ENCODE measurements around the gene ING5. TPM values are rescaled to one million over a fixed set of nuclear protein-coding genes. Genes with fewer than 3 reads are reported as not detected.
"Not testable (repeated sequence)": the region's sequence is repeated elsewhere in the genome, so short reads cannot be mapped to it uniquely, and the experiment has no call there.

The ING5 gene
- 22.4 TPM for total RNA-seq (ENCODE audit: insufficient read depth, low replicate concordance)

DNA sequence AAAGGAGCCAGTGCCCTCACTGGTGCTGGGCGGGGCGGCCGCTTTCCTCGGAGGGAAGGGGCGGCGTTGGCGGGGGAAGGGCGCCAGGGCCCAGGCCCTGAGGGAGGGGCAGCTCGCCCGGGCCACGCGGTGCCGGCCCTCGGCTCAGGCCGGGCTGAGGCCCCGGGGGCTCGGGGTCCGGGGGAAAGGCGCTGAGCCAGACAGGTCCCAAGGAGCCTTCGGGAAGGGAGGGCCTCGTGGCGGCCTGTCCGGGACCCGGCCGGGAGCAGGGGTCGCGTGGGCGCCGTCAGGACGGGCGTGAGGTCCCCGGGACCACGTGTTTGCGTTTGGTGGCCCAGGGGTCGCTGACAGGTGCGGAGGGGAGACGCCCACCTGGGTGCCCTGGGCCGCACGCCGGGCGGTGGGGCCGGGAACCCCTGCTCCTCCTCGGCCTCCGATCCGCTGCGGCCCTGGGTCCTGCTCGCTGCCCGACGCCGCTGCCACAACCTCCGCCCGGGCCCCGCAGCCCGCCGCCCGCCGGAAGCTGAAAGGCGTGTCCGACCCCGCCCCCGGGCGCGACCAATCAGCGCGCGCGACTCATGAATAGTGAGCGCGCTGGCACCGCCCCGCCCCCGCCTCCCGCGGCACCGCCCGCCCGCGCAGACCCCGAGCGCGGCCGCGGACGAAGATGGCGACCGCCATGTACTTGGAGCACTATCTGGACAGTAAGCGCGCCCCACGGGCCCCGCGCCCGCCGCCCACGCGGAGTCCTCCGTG, at the start of gene ING5:
TSS of gene ING5 (plus strand) at position 641 of the 756 bp plus-strand sequence. CDS start at position 668, 27 bp downstream.
- DNase-seq (ENCODE audit: low spot score) = peak; percentile 94

DNA sequence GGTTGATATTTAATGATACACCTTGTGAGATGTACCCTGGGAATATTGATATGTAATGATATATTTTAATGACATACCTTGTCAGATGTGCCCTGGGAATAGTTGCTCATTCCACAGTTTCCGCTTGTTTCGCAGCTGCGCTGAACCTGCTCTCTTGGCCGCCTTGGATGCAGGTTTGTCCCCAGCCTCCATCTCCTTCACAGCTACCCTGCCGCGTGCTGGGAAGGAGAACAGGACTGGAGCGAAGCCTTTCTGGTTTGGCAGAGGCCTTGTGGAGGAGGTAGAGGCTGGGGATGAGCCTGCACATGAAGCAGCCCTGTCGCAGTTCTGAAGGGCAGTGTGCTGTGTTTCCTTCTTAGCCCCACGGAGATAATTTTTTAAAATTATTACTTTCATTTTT, 49.7 kb upstream of the ING5 start:
- no peak for DNase-seq (ENCODE audit: low spot score)

DNA sequence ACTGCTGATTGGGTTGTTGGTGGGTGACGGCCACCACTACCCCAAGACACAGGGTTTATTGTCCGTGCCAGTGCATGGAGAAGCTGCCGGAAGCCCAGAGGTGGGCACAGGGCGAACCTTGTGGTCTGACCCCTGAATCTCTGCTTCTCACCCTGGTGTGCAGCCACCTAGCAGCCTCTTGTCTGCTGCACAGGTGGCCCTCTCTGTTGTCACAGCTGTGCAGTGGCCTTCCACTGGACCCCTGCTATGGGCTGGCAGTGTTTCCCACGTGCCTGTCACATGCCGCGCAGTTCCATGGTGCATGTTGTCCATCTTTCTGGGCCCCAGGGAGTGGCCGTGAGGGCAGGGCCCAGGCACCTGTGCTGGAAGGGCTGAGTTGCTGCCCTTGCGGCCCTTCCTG, 49.1 kb upstream of the ING5 start:
- no peak for DNase-seq (ENCODE audit: low spot score)

DNA sequence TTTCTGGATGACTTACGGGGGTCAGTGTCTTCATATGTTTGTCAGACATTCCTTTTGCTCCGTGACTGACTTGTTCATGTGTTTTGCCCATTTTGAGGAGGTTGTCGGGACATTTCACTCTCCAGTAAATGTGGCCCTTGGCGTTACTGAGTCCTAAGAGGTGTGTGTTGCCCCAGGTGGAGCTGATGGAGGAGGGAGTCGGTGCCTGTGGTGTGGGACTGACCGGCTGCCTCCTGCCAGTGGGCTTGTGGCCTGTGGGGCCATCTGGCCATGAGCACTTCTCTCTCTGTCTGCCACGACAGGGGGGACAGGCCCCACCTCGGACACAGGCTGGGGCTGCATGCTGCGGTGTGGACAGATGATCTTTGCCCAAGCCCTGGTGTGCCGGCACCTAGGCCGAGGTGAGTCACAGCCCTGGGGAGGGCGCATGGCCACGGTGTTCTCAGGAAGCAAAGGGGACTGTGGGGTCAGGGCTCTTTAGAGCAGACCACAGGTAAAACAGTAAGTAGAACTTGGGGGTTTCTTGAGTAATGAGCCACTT, 48.6 kb upstream of the ING5 start:
- no peak for DNase-seq (ENCODE audit: low spot score)

DNA sequence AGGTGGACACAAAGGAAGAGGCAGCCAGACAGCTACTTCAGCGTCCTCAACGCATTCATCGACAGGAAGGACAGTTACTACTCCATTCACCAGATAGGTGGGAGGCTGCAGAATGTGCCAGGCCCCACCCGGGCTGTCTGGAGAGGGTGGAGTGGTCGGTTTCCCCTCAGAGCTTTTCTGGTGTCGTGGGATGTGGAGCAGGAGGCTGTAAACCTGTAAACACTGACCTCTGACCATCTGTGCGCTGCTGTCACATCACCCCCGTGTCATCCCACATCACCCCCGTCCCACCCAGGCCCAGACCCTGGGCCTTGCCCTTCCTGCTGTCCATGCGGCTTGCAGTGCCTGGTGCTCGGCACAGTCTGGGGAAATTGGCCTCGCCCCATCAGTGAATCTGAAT, 47.3 kb upstream of the ING5 start:
- no peak for DNase-seq (ENCODE audit: low spot score)

DNA sequence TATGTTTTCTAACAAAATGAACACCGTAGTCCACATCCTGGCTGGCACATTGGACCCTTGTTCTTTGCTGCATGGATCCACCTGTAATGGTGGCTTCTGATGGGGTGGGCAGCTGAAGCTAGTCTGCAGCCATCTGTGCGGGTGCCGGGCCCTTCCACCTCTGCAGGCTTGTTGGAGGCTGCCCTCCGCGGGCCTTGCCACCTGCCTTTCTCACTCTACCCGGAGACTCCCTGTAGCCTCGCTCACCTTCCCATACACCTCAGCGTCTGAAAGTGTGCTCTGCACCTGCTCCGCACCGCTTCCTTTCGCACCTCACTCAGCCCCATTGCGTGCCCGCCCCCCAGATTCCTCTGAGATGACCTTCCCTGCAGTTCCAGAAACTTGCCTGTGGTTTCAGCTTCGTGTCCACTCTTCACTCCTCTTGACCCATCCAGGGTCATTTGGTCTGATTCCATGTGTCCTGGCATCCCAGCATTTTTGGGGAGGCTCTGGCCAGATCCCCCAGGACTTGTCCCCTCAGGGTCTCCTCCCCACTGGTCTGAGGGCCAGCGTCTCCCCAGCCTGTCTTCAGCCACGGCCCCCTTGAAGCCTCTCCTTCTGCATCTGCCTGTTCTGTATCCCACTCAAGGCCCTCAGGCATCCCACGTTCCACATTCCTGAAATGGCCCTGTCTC, 46.2 kb upstream of the ING5 start:
- DNase-seq (ENCODE audit: low spot score) = no peak

DNA sequence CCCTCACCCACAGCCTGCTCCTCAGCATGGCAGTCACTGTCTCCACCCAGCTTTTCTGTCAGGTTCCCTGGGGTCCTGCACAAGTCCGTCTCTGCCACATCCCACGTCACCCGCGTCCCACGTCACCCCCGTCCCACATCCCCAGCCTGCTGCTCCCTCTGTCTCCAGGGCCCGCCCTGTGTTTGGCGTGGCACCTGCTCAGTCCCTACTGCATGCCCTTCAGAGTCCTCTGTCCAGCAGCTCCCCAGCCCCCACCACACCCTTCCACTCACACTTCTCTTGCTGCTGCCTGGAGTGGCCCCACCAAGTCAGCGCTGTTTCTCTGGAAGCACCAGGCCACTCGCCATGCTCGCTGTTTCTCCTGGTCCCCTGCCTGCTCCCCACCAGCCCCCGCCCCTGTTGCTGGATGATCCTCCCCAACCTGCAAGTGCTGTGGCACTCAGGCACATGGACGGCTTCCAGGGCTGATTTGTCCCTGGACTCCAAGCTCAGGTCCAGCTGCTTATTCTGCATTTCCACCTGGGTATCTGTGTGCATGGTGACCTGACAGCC, 45.6 kb upstream of the ING5 start:
- no peak for DNase-seq (ENCODE audit: low spot score)

DNA sequence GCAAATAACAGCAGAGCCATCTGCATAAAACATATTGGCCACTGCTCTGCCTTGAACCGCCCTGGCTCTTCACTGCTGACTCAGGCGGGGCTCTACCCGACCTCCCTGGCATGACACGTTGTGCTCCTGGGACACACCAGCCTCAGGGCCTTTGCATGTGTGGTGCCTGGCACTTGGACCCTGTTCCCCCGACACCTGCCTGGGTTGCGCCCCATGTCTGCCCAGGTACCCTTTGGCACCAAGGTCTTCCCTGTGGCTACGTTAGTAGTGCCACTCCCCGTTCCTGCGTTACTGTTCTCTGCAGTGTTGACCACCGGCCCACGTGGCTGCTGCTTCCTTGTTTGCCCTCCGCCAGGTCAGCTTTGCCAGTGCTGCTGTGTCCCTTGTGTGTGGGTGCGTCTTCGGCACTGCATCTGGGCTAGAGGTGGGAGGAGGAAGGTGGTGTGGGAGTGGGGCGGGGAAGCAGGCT, 44.0 kb upstream of the ING5 start:
- DNase-seq (ENCODE audit: low spot score) = no peak

DNA sequence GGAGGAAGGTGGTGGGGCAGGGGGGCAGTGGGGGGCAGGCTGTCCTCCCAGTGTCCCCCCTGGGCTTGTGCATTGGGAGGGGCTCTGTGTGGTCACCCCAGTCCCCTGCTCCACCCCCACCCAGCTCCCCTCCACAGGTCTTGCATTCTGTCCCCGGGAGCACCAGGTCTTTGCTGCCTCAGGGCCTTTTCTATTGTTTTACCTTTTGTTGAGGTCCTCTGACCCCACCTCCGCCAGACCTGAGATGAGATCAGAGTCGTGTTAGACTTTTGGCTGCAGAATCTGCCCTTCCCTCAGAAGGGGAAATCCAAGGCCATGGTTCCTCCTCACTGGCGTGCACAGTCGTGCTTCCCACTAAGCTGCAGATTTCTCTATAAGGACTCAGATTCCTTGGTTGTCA, 43.5 kb upstream of the ING5 start:
- no peak for DNase-seq (ENCODE audit: low spot score)

DNA sequence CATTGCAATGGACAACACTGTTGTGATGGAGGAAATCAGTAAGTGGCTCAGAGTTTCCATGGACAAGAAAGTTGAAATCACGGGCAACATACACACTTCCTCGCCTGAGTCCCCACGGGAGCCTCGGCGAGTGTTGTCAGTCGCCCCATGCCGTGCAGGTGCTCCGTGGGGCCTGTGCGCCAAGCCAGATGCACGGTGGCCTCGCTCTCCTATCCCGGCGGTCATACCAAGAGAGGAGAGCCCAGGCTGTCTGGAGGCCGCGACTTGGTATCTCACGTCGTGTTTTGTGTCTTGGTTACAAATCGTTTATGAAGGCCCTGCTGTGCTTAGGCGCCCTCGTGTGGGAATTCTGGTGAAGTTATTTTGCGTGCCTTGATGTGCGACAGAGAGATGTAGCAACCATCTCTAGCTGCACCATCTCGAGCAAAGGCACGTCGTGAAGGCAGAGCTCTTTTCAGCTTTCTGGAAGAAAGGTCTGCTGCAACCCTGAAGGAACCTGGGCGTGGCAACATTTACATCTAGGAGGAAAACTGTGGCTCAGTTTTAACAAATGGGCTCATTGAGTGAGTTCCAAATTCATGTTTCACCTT, 42.6 kb upstream of the ING5 start:
- peak; percentile 77 for DNase-seq (ENCODE audit: low spot score)

DNA sequence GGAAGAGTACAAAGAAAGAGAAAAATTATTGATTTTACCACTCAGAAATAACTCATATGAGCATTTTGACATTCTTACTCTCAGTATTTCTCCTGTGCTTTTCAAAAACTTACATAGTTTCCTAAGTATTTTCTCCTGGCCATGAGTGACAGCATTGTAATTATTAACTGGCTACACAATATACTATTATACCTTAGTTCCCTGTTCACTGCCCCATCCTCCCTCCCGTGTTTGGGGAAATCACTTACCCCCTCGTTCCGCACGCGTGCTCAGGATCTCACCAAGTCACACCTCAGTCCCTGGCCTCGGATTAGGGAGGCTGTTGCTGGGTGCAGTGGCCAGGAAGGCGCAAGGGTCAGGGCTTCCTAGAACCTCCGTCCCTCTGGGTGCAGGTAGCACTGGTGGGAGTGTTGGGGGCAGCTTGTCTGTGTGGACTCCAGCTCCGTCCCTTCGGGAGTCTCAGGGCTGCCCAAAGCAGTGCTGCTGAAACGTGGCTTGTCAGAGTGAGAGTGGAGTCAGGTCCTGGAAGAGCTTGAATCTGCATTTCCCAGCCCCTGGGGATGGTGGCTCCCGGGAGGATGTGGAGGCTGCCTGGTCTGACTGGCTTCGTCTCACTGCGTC, 41.1 kb upstream of the ING5 start:
- no peak for DNase-seq (ENCODE audit: low spot score)

DNA sequence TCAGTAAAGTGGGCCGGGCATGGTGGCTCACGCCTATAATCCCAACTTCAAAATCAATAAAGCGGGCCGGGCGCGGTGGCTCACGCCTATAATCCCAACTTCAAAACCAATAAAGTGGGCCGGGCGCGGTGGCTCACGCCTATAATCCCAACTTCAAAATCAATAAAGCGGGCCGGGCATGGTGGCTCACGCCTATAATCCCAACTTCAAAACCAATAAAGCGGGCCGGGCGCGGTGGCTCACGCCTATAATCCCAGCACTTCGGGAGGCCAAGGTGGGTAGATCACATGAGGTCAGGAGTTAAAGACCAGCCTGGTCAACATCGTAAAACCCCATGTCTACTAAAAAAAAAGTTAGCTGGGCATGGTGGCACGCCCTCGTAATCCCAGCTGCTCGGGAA, 39.1 kb upstream of the ING5 start:
- not testable (repeated sequence) for DNase-seq (ENCODE audit: low spot score)

DNA sequence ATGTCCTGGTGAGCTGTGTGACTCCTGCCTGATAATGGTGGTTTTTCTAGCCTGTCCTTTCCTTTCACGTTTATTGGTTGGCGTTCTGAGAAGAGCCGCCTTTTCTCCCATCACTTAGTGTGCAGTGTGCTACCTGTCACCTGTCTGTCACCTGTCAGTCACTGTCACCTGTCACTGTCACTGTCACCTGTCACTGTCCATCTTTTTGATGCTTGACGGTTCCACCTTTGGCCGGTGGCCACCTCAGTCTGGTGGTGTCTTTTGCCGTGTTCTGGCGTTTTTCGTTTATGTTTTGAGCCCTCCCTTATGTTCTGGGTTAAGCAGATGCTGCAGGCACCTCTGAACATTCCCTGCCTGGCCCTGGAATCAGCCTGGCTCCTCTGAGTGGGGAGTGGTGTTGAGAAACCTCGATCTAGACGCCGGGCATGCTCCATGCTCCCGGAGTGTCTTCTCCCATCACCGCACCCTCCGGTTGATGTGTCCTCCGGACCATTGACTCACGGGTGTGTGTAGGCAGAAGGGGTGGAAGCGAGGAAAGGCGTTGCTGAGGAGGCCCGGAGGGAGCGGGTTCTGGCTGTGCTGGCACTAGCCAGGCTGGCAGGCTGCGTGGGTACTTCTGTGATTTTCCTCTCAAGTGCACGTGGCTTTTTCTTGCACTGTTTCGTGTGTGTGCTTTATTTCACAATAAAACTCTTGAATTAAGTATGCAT, 36.0 kb upstream of the ING5 start:
- DNase-seq (ENCODE audit: low spot score) = no peak

DNA sequence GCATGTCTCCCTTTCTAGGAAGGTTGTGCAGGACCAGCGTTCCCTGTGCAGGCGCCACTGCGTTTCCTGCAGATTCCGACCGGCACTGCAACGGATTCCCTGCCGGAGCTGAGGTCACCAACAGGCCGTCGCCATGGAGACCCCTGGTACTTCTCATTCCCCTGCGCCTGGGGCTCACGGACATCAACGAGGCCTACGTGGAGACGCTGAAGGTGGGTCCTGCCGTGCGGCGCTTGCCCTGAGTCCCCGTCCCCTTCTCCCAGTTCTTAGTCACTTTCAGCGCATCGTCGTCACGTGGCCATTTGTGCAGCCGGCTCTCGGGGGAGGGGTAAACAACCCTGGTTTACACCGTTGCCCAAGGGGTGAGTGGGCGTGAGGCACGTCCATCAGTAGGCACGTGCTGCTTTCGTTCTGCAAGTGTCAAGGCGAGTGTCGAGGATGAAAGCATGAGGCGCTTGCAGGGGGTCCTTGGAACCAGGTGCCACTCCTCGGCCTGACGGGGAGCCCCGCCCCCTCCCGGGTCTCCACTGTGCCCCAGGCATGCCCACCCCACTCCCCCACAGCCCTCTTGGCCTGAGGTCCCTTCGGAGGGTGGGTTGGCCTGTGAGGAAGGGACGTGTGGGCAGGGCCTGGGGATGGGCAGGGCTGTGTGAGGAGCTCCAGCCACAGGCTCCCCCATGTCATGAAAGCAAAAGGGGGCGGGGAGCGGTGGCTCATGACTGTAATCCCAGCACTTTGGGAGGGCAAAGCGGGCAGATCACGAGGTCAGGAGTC, 35.0 kb upstream of the ING5 start:
- peak; percentile 70 for DNase-seq (ENCODE audit: low spot score)

DNA sequence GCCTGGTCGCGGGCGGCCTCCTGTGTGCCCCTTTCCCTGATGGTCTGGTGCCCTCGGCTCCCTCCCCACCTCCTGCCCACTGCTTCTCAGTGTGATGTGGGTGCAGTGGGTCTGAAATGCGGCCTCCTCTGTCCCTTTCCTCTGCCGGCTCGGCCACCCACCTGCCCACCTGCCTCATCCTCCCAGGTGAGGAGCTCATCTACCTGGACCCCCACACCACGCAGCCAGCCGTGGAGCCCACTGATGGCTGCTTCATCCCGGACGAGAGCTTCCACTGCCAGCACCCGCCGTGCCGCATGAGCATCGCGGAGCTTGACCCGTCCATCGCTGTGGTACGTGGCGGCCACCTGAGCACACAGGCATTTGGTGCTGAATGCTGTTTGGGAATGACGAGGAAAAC, 33.5 kb upstream of the ING5 start:
- no peak for DNase-seq (ENCODE audit: low spot score)

DNA sequence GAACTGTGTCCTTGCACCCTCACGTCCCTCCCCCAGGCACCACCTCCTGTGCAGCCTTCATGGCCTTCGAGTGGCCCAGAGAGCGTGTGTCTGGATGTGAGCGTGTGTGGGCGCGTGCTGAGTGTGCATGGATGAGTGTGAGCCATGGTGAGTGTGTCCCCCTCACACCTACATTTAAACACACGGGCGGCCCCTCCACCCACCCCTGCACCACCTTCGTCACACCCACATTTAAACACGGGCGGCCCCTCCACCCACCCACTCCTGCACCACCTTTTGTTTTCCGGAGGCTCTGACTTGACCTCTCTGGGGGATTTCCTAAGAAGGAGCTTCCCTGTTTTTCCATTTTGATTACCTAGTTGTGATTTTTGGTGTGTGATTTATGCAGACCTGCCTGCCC, 33.0 kb upstream of the ING5 start:
- no peak for DNase-seq (ENCODE audit: low spot score)

DNA sequence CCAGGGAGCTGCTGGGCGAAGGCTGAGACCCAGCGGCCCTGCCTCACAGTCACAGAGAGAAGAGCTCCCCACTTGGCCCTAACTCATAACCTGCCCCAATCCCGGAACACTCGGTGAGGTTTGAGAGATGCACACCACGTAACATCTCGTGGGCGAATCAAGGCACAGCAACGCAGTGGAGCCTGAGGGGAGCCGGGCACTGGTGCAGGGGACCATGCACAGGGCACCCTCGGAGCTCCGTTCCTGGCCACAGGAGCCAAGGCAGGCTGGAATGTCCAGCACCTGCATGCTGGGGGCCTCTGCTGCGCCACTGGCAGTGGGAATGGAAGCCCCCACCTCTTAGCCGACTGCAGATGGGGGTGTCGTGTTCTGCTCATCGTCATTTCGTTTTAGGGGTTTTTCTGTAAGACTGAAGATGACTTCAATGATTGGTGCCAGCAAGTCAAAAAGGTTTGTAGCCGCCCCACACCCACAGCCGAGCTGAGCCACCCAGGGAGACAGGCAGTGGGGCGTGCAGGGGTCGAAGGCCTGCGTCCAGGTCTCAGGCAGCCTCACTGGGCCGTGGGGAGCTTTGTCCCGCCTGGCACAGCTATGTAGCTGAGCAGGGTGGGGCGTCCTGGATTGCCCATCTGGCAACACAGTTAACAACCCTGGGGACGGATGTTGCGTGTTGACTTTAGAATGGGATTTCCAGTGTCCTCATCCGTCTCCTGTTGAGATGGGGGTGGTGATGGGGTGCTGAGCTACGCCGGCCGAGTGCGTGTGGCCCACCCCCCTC, 31.3 kb upstream of the ING5 start:
- no peak for DNase-seq (ENCODE audit: low spot score)

DNA sequence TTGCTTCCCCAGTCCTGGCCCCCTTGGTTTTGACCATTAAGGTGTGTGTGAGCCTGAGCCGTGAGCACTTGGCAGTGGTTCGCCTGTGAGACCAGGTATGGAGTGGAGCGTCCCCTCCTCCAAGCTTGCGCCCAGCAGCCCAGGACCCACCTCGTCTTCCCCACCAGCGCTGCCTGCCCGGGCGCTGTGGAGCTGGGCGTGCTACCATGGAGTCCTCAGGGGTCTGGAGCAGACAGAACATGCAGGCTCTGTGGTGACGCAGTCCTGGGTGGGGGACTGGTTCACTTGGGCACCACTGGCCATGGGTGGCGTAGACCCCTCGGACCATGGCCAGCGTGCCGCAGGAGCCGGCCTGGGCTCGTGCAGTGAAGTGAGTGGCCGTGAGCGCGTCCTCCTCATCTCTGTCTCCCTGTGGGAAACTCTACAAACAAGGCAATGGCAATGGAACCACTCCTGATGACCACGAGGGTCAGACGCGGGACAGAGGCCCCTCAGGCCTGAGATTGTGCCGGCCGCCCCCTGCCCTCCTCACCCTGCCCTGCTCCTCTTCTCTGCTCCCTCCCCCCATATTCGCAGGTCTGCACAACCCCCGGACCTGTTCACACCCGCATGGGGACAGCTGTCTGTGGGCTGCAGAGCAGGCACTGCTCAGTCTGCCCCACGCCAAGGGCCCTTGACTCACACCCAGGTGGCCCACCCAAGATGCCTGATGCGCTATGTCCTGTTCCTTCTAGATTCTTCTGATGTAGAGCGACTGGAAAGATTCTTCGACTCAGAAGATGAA, 30.2 kb upstream of the ING5 start:
- DNase-seq (ENCODE audit: low spot score) = no peak

Data from umbilical cord (tissue), 2 donors.